SK-N-MC (cell line): ENCODE data around the gene METTL25.

Experiments used
- DNase-seq: peaks from one replicate; pipeline ENCODE4 v3.0.0-alpha.2; 2011; ENCODE audit warnings: low read depth, low spot score
- H3K27ac ChIP-seq: fragments of 200-600 bp; sonication (generic); 2 replicates; pipeline ENCODE4 v1.5.1; 2016; ENCODE audit warnings: mixed run types
- H3K36me3 ChIP-seq: fragments of 200-600 bp; sonication (generic); 2 replicates; pipeline ENCODE4 v1.6.1; 2017; ENCODE audit warnings: antibody characterized with exemption, low read length, mixed read lengths; ENCODE audit not compliant: insufficient read depth
- H3K4me3 ChIP-seq: fragments of 200-600 bp; sonication (generic); 2 replicates; pipeline ENCODE4 v1.5.1; 2016
- H3K9ac ChIP-seq: fragments of 200-600 bp; sonication (generic); 2 replicates; pipeline ENCODE4 v1.8.0; 2017; ENCODE audit warnings: mixed run types, mixed read lengths; ENCODE audit not compliant: insufficient read length
- H3K9me3 ChIP-seq: fragments of 200-600 bp; sonication (generic); 2 replicates; pipeline ENCODE4 v1.6.1; 2017; ENCODE audit warnings: low read depth, mild to moderate bottlenecking, antibody characterized with exemption, low read length, moderate library complexity, mixed read lengths
- EZH2 ChIP-seq: fragments of 200-600 bp; sonication (generic); IDR thresholded peaks from one replicate; pipeline ENCODE4 v1.6.1; 2017; ENCODE audit warnings: antibody characterized with exemption
- FOXP2 ChIP-seq: optimal IDR thresholded peaks from 2 replicates; pipeline ENCODE3; 2011; ENCODE audit warnings: mild to moderate bottlenecking, moderate library complexity; ENCODE audit not compliant: insufficient read depth; ENCODE audit errors: extremely low read length, control extremely low read depth
- POLR2AphosphoS5 ChIP-seq: IDR thresholded peaks from 2 replicates; pipeline ENCODE4 v1.6.1; 2012; ENCODE audit warnings: mild to moderate bottlenecking, low read depth, low read length, borderline replicate concordance

The METTL25 gene

GRCh38 chr12:82470906-82471512, 112.7 kb downstream of the METTL25 start:
- Histone ChIP-seq H3K27ac (no peak overlapping the region), H3K4me3 (no peak overlapping the region), H3K36me3 (no peaks in the 10 kb centered on the region), H3K9me3 (no peaks in the 10 kb centered on the region), H3K9ac (no peak overlapping the region)
- no peak for DNase-seq
- TF ChIP-seq EZH2 = no peak
- no peak for TF ChIP-seq FOXP2
- no peak for TF ChIP-seq POLR2AphosphoS5

- Histone ChIP-seq H3K9me3 (no peaks in the 10 kb centered on the region), H3K36me3 (no peaks in the 10 kb centered on the region), H3K4me3 (no peak overlapping the region), H3K27ac (no peak overlapping the region), H3K9ac (no peak overlapping the region)
- no peak for DNase-seq
- TF ChIP-seq POLR2AphosphoS5 (no peak), EZH2 (no peak), FOXP2 (no peak)
Measured at GRCh38 chr12:82473111-82473754, 114.9 kb downstream of the METTL25 start.

GRCh38 chr12:82474181-82474797, 116.0 kb downstream of the METTL25 start:
- no peak for TF ChIP-seq EZH2
- TF ChIP-seq POLR2AphosphoS5 = no peak
- no peak for TF ChIP-seq FOXP2
- H3K9ac ChIP-seq = no peak overlapping the region
- H3K27ac ChIP-seq = no peak overlapping the region
- DNase-seq = no peak
- H3K9me3 ChIP-seq = no peaks in the 10 kb centered on the region
- no peaks in the 10 kb centered on the region for H3K36me3 ChIP-seq
- no peak overlapping the region for H3K4me3 ChIP-seq

- H3K9me3 ChIP-seq = no peaks in the 10 kb centered on the region
- H3K27ac ChIP-seq = no peak overlapping the region
- TF ChIP-seq FOXP2 (no peak), EZH2 (no peak), POLR2AphosphoS5 (no peak)
- H3K4me3 ChIP-seq = no peak overlapping the region
- H3K36me3 ChIP-seq = no peaks in the 10 kb centered on the region
- H3K9ac ChIP-seq = no peak overlapping the region
- DNase-seq = no peak
Measured at GRCh38 chr12:82474798-82475184, 116.5 kb downstream of the METTL25 start.

GRCh38 chr12:82475211-82475610, 116.9 kb downstream of the METTL25 start:
- H3K9me3 ChIP-seq = no peaks in the 10 kb centered on the region
- no peak overlapping the region for H3K4me3 ChIP-seq
- no peak for DNase-seq
- no peak overlapping the region for H3K27ac ChIP-seq
- no peak overlapping the region for H3K9ac ChIP-seq
- TF ChIP-seq EZH2 (no peak), POLR2AphosphoS5 (no peak), FOXP2 (no peak)
- H3K36me3 ChIP-seq = no peaks in the 10 kb centered on the region

- no peak for DNase-seq
- Histone ChIP-seq H3K4me3 (no peak overlapping the region), H3K27ac (no peak overlapping the region), H3K9ac (no peak overlapping the region), H3K9me3 (no peaks in the 10 kb centered on the region), H3K36me3 (no peaks in the 10 kb centered on the region)
- TF ChIP-seq POLR2AphosphoS5 = no peak
- TF ChIP-seq EZH2 = no peak
- TF ChIP-seq FOXP2 = no peak
Measured at GRCh38 chr12:82476511-82476910, 118.2 kb downstream of the METTL25 start.

GRCh38 chr12:82479511-82479910, 121.2 kb downstream of the METTL25 start:
- DNase-seq = peak; percentile 8
- Histone ChIP-seq H3K9me3 (no peaks in the 10 kb centered on the region), H3K27ac (no peak overlapping the region), H3K36me3 (no peaks in the 10 kb centered on the region), H3K9ac (no peak overlapping the region), H3K4me3 (no peak overlapping the region)
- TF ChIP-seq EZH2 (no peak), FOXP2 (no peak), POLR2AphosphoS5 (no peak)

- no peaks in the 10 kb centered on the region for H3K36me3 ChIP-seq
Measured at GRCh38 chr12:82480606-82481005, 122.3 kb downstream of the METTL25 start.

GRCh38 chr12:82481954-82482353, 123.6 kb downstream of the METTL25 start:
- DNase-seq = no peak
- Histone ChIP-seq H3K9ac (no peak overlapping the region), H3K27ac (no peak overlapping the region), H3K4me3 (no peak overlapping the region), H3K36me3 (no peaks in the 10 kb centered on the region), H3K9me3 (no peaks in the 10 kb centered on the region)
- no peak for TF ChIP-seq EZH2
- TF ChIP-seq FOXP2 = no peak
- TF ChIP-seq POLR2AphosphoS5 = no peak

More at GRCh38 chr12:82480606-82481005, 122.3 kb downstream of the METTL25 start:
- DNase-seq = no peak
- H3K9me3 ChIP-seq = no peaks in the 10 kb centered on the region
- TF ChIP-seq EZH2 (no peak), POLR2AphosphoS5 (no peak), FOXP2 (no peak)
- no peak overlapping the region for H3K9ac ChIP-seq
- H3K27ac ChIP-seq = no peak overlapping the region
- H3K4me3 ChIP-seq = no peak overlapping the region
